SH-SY5Y (cell line): ENCODE data around the gene ACHE.

ENCODE experiments used
- GATA2 ChIP-seq: IDR thresholded peaks from 2 replicates; pipeline ENCODE4 v1.6.1; 2011; ENCODE audit warnings: mild to moderate bottlenecking, low read depth, low read length
- GATA3 ChIP-seq: IDR thresholded peaks from 2 replicates; pipeline ENCODE4 v1.6.1; 2011; ENCODE audit warnings: low read depth, mild to moderate bottlenecking, low read length, moderate library complexity

GRCh38 chr7:100902638-100903037, 7.0 kb upstream of the ACHE start:
- TF ChIP-seq GATA2: no peak
- TF ChIP-seq GATA3: no peak
